SU-DHL-6 (cell line): ENCODE measurements around the gene CDK5RAP2.
"Not testable (repeated sequence)": the region's sequence is repeated elsewhere in the genome, so short reads cannot be mapped to it uniquely, and the experiment has no call there.

ENCODE experiments used
- H2AFZ ChIP-seq: fragments of 200-600 bp; sonication (generic); 2 replicates; pipeline ENCODE4 v1.6.1; 2014; ENCODE audit warnings: low read depth, mild to moderate bottlenecking, moderate library complexity, mixed read lengths, antibody characterized with exemption, low read length; ENCODE audit not compliant: severe bottlenecking
- H3F3A ChIP-seq: fragments of 200-600 bp; shearing (Covaris generic); 2 replicates; pipeline ENCODE4 v1.6.0; 2016; ENCODE audit warnings: antibody characterized with exemption, mild to moderate bottlenecking; ENCODE audit not compliant: insufficient read depth
- H3K27ac ChIP-seq: fragments of 200-600 bp; sonication (generic); 2 replicates; pipeline ENCODE4 v1.5.1; 2016; ENCODE audit warnings: low read depth, mild to moderate bottlenecking, low read length, moderate library complexity, mixed read lengths
- H3K27me3 ChIP-seq: fragments of 200-600 bp; sonication (generic), shearing (Covaris generic); 2 replicates; pipeline ENCODE4 v1.6.0; 2014; ENCODE audit warnings: mild to moderate bottlenecking, low read length
- H3K36me3 ChIP-seq: fragments of 200-600 bp; sonication (generic); 2 replicates; pipeline ENCODE4 v1.6.1; 2014; ENCODE audit warnings: mild to moderate bottlenecking, low read length, mixed read lengths
- H3K4me2 ChIP-seq: fragments of 300-600, 200-600 bp; shearing (Covaris generic), sonication (generic); 2 replicates; pipeline ENCODE4 v1.6.0; 2014; ENCODE audit warnings: low read length, low read depth, mild to moderate bottlenecking; ENCODE audit not compliant: poor library complexity, severe bottlenecking
- H3K4me3 ChIP-seq: fragments of 200-600 bp; sonication (generic); 2 replicates; pipeline ENCODE4 v1.5.1; 2014; ENCODE audit warnings: antibody characterized with exemption, low read length, mild to moderate bottlenecking, mixed read lengths; ENCODE audit not compliant: insufficient read depth, poor library complexity, severe bottlenecking
- H3K79me2 ChIP-seq: fragments of 200-600 bp; sonication (generic); 2 replicates; pipeline ENCODE4 v1.6.1; 2014; ENCODE audit warnings: mild to moderate bottlenecking, low read length, moderate library complexity; ENCODE audit not compliant: insufficient read depth
- H3K9ac ChIP-seq: fragments of 200-600 bp; sonication (generic); 2 replicates; pipeline ENCODE4 v1.7.0; 2014; ENCODE audit warnings: mild to moderate bottlenecking, low read length
- H3K9me2 ChIP-seq: fragments of 200-600 bp; sonication (generic); replicated peaks from 2 replicates; pipeline ENCODE4 v1.6.1; 2014; ENCODE audit warnings: low read length; ENCODE audit not compliant: insufficient read depth
- H3K9me3 ChIP-seq: fragments of 200-600 bp; sonication (generic); 2 replicates; pipeline ENCODE4 v1.6.1; 2014; ENCODE audit warnings: low read length, mixed read lengths; ENCODE audit not compliant: insufficient read depth
- H4K20me1 ChIP-seq: fragments of 200-600 bp; sonication (generic); 2 replicates; pipeline ENCODE4 v1.6.1; 2014; ENCODE audit warnings: low read depth, mild to moderate bottlenecking, antibody characterized with exemption, low read length, moderate library complexity, mixed read lengths
- EZH2phosphoT487 ChIP-seq: fragments of 200-600 bp; sonication (generic), shearing (Covaris generic); conservative IDR thresholded peaks from 2 replicates; pipeline ENCODE4 v1.6.1; 2018; ENCODE audit warnings: mild to moderate bottlenecking, antibody characterized with exemption, low read length, moderate library complexity, mixed read lengths
- TF ChIP-seq, protein P1 (sequence below): fragments of 200-600 bp; sonication (generic); IDR thresholded peaks from one replicate; pipeline ENCODE4 v1.5.1; 2017; ENCODE audit warnings: antibody characterized with exemption, mild to moderate bottlenecking, low read length, moderate library complexity; ENCODE audit not compliant: insufficient read depth, poor library complexity, severe bottlenecking

CDK5RAP2 gene

DNA sequence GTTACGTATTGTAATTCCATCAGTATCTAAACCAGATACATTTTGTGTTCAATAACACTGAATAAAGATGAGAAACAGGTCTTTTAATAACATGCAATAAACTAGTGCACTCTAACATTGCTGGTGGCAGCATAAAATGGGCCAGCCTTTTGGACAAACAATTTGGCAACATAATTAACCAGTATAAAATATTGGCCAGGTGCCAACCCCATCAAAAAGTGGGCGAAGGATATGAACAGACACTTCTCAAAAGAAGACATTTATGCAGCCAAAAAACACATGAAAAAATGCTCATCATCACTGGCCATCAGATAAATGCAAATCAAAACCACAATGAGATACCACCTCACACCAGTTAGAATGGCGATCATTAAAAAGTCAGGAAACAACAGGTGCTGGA, 64.5 kb downstream of the CDK5RAP2 start:
- H3K9ac ChIP-seq, H3K79me2 ChIP-seq, H2AFZ ChIP-seq, H3K9me3 ChIP-seq, H3K27me3 ChIP-seq, H3K27ac ChIP-seq, H3K4me3 ChIP-seq, H4K20me1 ChIP-seq, H3K9me2 ChIP-seq, H3K4me2 ChIP-seq, H3F3A ChIP-seq: not testable (repeated sequence)
- H3K36me3 ChIP-seq = peaks cover 26% of the 10 kb centered on the region

DNA sequence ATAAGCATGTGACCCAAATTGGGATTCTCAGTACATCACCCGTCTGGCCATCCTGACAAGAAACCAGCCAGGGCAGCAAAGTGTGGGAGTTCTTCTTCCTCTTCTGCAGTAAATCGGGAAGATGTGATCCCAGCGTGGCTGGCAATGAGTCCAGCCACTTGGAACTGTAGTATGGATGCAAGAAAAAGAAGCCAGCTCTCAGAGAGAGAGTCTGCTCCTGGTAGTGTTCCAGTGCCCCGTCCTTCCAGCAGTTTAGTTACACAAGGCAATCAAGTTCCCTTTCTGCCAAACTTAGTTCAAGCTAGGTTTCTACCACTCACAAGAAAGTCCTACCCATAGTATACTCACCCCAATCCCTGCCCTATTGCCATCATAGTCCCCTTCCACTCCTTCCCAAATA, 65.6 kb downstream of the CDK5RAP2 start:
- H3K36me3 ChIP-seq = peaks cover 26% of the 10 kb centered on the region

DNA sequence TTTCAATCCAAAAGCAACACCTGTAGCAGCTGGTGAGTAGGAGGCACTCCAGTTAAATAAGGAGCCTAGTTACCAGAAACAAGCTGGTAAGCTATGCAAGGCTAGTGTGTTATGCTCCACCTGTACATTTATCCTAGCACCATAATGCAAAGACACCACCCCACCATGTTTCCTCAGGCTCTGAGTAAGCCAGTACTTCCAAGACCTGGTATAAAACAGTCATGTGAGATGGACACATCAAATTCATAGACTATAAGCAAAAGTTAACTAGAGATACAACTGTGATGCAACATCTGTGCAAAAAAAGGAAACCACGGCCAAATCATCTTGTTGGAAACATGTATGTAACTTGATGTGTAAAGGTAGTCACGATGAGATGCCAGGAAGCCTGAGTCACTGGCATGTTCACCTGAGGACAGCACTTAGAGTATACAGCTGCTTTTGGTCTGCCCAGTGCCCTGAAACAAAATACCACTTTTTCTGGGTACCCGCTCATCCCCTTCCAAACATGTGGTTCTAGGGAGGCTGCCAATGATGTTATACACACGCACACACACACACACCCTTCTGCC, 66.1 kb downstream of the CDK5RAP2 start:
- TF ChIP-seq EZH2phosphoT487 = no peak
- TF ChIP-seq, protein P1, sequence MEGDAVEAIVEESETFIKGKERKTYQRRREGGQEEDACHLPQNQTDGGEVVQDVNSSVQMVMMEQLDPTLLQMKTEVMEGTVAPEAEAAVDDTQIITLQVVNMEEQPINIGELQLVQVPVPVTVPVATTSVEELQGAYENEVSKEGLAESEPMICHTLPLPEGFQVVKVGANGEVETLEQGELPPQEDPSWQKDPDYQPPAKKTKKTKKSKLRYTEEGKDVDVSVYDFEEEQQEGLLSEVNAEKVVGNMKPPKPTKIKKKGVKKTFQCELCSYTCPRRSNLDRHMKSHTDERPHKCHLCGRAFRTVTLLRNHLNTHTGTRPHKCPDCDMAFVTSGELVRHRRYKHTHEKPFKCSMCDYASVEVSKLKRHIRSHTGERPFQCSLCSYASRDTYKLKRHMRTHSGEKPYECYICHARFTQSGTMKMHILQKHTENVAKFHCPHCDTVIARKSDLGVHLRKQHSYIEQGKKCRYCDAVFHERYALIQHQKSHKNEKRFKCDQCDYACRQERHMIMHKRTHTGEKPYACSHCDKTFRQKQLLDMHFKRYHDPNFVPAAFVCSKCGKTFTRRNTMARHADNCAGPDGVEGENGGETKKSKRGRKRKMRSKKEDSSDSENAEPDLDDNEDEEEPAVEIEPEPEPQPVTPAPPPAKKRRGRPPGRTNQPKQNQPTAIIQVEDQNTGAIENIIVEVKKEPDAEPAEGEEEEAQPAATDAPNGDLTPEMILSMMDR = no peak
- peaks cover 29% of the 10 kb centered on the region for H3K36me3 ChIP-seq
- H3K9me3 ChIP-seq = no peaks in the 10 kb centered on the region
- no peak overlapping the region for H3K9ac ChIP-seq
- no peak overlapping the region for H2AFZ ChIP-seq
- no peak overlapping the region for H3K4me3 ChIP-seq
- H3K79me2 ChIP-seq = no peaks in the 10 kb centered on the region
- H3F3A ChIP-seq = no peaks in the 10 kb centered on the region
- no peak overlapping the region for H3K27ac ChIP-seq
- no peaks in the 10 kb centered on the region for H3K27me3 ChIP-seq
- H4K20me1 ChIP-seq = no peaks in the 10 kb centered on the region
- H3K9me2 ChIP-seq = no peaks in the 10 kb centered on the region
- H3K4me2 ChIP-seq = no peak overlapping the region

More for the DNA sequence above, 65.6 kb downstream of the CDK5RAP2 start:
- no peaks in the 10 kb centered on the region for H4K20me1 ChIP-seq
- no peak overlapping the region for H3K27ac ChIP-seq
- H3K27me3 ChIP-seq = no peaks in the 10 kb centered on the region
- no peaks in the 10 kb centered on the region for H3K9me2 ChIP-seq
- H2AFZ ChIP-seq = no peak overlapping the region
- H3K9me3 ChIP-seq = no peaks in the 10 kb centered on the region
- H3K9ac ChIP-seq = no peak overlapping the region
- H3K79me2 ChIP-seq = no peaks in the 10 kb centered on the region
- H3F3A ChIP-seq = no peaks in the 10 kb centered on the region
- no peak overlapping the region for H3K4me3 ChIP-seq
- TF ChIP-seq, protein P1 = no peak
- no peak for TF ChIP-seq EZH2phosphoT487
- no peak overlapping the region for H3K4me2 ChIP-seq

DNA sequence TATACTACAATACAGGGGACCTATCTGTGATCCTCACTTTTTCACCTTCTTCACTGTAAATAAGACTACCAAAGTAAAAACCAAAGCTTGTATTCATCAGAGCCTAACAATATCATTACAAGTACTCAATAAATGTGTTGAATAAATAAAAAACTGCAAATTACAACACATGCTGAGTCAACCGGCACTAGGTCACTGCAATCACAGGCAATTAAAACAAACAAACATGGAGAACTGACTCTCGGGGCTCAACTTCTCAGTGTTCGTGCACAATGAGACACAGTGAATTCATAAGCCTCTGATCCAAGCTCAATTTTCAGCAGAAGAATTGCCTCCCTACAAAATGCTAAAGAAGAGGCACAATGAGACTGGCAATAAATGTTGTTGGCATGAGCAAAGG, 69.2 kb downstream of the CDK5RAP2 start:
- TF ChIP-seq EZH2phosphoT487 = no peak
- TF ChIP-seq, protein P1 = no peak
- no peaks in the 10 kb centered on the region for H3K79me2 ChIP-seq
- H3K9ac ChIP-seq = no peak overlapping the region
- no peak overlapping the region for H3K4me3 ChIP-seq
- no peaks in the 10 kb centered on the region for H3K9me2 ChIP-seq
- H2AFZ ChIP-seq = no peak overlapping the region
- H3K27ac ChIP-seq = no peak overlapping the region
- H3K9me3 ChIP-seq = no peaks in the 10 kb centered on the region
- H4K20me1 ChIP-seq = no peaks in the 10 kb centered on the region
- H3K27me3 ChIP-seq = no peaks in the 10 kb centered on the region
- H3K36me3 ChIP-seq = peaks cover 24% of the 10 kb centered on the region
- H3K4me2 ChIP-seq = no peak overlapping the region
- H3F3A ChIP-seq = no peaks in the 10 kb centered on the region
